Aorta (tissue), 5 donors: ENCODE data around the gene GRHL1. TPM values are rescaled to one million over a fixed set of nuclear protein-coding genes. Genes with fewer than 3 reads are reported as not detected.
"Not testable (repeated sequence)": the region's sequence is repeated elsewhere in the genome, so short reads cannot be mapped to it uniquely, and the experiment has no call there.

ENCODE experiments used
- ATAC-seq: fragments of 200-7000 bp; cut with Tn5 transposase; one replicate; pipeline ENCODE4 v1.9.1; 2022; ENCODE audit warnings: moderate library complexity; ENCODE audit not compliant: low FRiP score
- DNase-seq, 2 donors: peaks; one replicate each; pipeline ENCODE4 v3.0.0-alpha.2; 2020
- H3K27ac ChIP-seq, 2 donors: one replicate each; pipeline ENCODE4 v1.5.1; 2013; ENCODE audit warnings: low read length in 2 of 2, mild to moderate bottlenecking in 2 of 2, moderate library complexity in 2 of 2, control low read depth in 1 of 2, inconsistent platforms in 1 of 2, low read depth in 1 of 2
- H3K27me3 ChIP-seq, 2 donors: one replicate each; pipeline ENCODE4 v1.6.1; 2013; ENCODE audit warnings: control low read depth in 1 of 2, low read length in 1 of 2, mild to moderate bottlenecking in 1 of 2, moderate library complexity in 1 of 2; ENCODE audit not compliant: insufficient read depth in 2 of 2, control insufficient read depth in 1 of 2
- H3K36me3 ChIP-seq, 2 donors: one replicate each; pipeline ENCODE4 v1.6.1; 2013; ENCODE audit warnings: control low read depth in 1 of 2, low read length in 1 of 2, mild to moderate bottlenecking in 1 of 2; ENCODE audit not compliant: insufficient read depth in 2 of 2, control insufficient read depth in 1 of 2
- H3K4me1 ChIP-seq, 2 donors: one replicate each; pipeline ENCODE4 v1.6.1; 2013; ENCODE audit warnings: low read length in 2 of 2, control low read depth in 1 of 2, mild to moderate bottlenecking in 1 of 2, moderate library complexity in 1 of 2; ENCODE audit not compliant: insufficient read depth in 2 of 2, control insufficient read depth in 1 of 2
- H3K4me3 ChIP-seq, 2 donors: one replicate each; pipeline ENCODE4 v1.5.1; 2013; ENCODE audit warnings: low read length in 2 of 2, control low read depth in 1 of 2, mild to moderate bottlenecking in 1 of 2
- H3K9me3 ChIP-seq: one replicate; pipeline ENCODE4 v1.6.1; 2013; ENCODE audit warnings: mild to moderate bottlenecking, low read length; ENCODE audit not compliant: control insufficient read depth
- WGBS, 2 donors: extraction: QIAGEN DNeasy Blood & Tissue Kit; methylation state at CpG; one replicate each; pipeline ENCODE4 v1.1.7; 2013; 5-methylcytosine and 5-hydroxymethylcytosine counted together
- intact Hi-C, 2 donors: fragments of 100-400 bp; cut with DNase I; formaldehyde crosslinking; loops; one replicate each; pipeline versions ENCODE4 v1.14.2 to v1.15.0; 2022
- polyA plus RNA-seq, 2 donors: library from polyadenylated mRNA; stranded (reverse); fragments of 200-250 nt; gene quantifications; one replicate each; pipeline ENCODE4 v1.2.3, GENCODE V29; 2013
- total RNA-seq, 2 donors: library from RNA; stranded (reverse); fragmentation: NEBNext Ultra II Directional; extraction: Animal tissue kit (Norgen Biotek cat#: 25700); gene quantifications; one replicate each; pipeline ENCODE4 v1.2.1, GENCODE V29; 2021
- donor health status: healthy with polysubstance abuse.
- donor health status: Bipolar disorder and iron deficiency.
- donor health status: DM: no; HTN: no; CAD: no.
- donor health status: DM: no; HTN: no; CAD: no.
- donor health status: DM: yes; HTN: yes; CAD: no.

GRHL1 gene
- total and polyA plus RNA-seq, 4 donors, result 0.15 to 2.5 (median 0.90) TPM

DNA sequence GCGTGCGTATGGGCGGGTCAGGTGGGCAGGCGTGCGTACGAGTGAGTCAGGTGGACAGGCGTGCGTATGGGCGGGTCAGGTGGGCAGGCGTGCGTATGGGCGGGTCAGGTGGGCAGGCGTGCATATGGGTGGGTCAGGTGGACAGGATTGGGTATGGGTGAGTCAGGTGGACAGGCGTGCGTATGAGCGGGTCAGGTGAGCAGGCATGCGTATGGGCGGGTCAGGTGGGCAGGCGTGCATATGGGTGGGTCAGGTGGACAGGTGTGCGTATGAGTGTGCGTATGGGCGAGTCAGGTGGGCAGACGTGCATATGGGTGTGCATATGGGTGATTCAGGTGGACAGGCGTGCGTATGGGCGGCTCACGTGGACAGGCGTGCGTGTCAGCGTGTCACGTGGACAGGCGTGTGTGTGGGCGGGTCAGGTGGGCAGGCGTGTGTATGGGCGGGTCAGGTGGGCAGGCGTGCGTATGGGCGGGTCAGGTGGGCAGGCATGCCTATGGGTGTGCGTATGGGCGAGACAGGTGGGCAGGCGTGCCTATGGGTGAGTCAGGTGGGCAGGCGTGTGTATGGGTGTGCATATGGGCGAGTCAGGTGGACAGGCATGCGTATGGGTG lies 64.0 kb downstream of the GRHL1 start:
- H3K27ac ChIP-seq, H3K4me3 ChIP-seq, H3K27me3 ChIP-seq, H3K4me1 ChIP-seq, H3K9me3 ChIP-seq, intact Hi-C loops, H3K36me3 ChIP-seq, ATAC-seq: not testable (repeated sequence)
- DNase-seq, result peak in 1 of 2 donors; percentile 34
- WGBS, 2 donors, result 97 to 99% methylated on average over 36 to 43 of the region's 44 CpGs

DNA sequence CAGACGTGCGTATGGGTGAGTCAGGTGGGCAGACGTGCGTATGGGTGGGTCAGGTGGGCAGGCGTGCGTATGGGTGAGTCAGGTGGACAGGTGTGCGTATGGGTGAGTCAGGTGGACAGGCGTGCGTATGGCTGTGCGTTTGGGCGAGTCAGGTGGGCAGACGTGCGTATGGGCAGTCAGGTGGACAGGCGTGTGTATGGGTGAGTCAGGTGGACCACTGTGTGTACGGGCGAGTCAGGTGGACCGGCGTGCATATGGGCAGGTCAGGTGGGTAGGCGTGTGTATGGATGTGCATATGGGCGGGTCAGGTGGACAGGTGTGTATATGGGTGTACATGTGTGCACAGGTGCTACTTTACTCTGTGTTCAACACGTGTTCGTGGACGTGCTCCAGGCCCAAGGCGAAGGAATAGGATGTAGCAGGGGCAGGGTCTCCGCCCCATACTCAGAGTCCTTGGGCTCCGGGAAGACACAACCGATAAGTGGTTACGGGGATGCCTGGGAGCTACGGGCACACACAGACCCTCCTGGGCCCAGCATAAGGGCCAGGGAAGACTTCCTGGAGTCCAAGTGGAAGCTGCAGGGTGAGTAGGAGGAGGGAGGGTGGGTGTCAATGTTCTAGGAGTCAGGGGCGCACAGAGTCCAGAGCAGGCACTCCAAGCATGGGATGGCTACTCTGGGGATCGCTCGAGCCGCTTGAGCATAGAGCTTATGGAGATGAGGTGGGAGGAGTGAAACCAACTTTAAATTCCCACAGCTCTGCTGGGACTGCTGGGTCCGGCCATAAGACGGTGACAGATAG lies 64.7 kb downstream of the GRHL1 start:
- DNase-seq (peak; percentile 32 to 59), ATAC-seq (no peak)
- 92 to 94% methylated on average over 35 of the region's 35 CpGs for WGBS, 2 donors
- Histone ChIP-seq H3K9me3 (no peaks in the 10 kb centered on the region), H3K27me3 (no peaks in the 10 kb centered on the region), H3K36me3 (no peaks in the 10 kb centered on the region), H3K27ac (no peak overlapping the region), H3K4me1 (no peaks in the 10 kb centered on the region), H3K4me3 (no peak overlapping the region)
- intact Hi-C loops, result no loop called here

DNA sequence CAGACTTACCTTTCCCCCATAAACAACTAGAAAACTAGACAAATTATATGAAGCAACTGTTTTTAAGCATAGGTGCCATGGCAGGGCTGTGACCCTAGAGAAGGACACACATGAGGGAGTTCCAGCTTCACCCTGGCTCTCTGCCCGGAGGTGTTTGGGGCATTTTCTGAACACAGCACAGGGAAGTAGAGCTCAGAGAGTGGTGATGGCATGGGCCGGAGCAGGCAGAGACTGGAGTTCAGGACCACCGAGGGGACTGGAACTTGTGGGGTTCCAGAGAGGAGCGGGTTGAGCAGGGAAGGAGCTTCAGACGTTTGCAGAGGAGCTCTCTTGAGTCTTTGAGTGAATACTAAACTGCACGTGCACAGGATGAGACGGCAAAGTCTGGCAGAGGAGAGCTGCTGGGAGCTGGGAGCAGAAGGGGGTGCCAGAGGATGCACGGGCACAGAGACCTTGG lies 65.3 kb downstream of the GRHL1 start:
- peak; percentile 34 to 37 for DNase-seq
- H3K27ac ChIP-seq, result no peak overlapping the region
- intact Hi-C loops, result no loop called here
- H3K36me3 ChIP-seq, result no peaks in the 10 kb centered on the region
- H3K27me3 ChIP-seq, result no peaks in the 10 kb centered on the region
- no peak for ATAC-seq
- H3K9me3 ChIP-seq, result no peaks in the 10 kb centered on the region
- H3K4me3 ChIP-seq, result no peak overlapping the region
- H3K4me1 ChIP-seq, result no peaks in the 10 kb centered on the region
- WGBS, 2 donors, result 84 to 89% methylated on average over 8 of the region's 8 CpGs

DNA sequence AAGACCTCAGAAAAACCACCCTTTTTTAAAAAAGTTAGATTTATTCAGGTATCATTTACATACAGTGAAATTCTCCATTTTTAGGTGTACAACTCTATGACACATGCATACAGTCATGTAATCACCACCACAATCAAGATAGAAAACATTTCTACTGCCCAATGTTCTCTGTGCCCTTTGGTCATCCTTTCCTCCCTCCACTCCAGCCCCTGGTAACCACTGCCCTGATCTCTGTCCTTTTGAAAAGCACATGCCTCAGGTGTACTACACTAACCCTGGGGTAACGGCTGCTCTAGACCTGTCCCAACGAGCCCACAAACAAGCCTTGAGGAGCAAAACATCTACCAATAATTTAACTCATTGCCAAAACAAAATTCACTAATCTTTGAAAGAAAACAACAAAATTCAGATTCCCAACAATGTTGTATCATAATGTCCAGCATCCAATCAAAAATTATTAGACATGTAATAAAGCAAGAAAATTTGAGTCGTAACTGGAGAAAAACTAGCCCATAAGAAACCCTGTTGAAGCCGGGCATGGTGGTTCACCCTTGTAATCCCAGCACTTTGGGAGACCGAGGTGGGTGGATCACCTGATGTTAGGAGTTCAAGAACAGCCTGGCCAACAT lies 65.9 kb downstream of the GRHL1 start:
- ATAC-seq (no peak), DNase-seq (peak in 1 of 2 donors; percentile 20)
- no peaks in the 10 kb centered on the region for H3K36me3 ChIP-seq
- WGBS, 2 donors, result 91% methylated on average over 5 of the region's 5 CpGs
- H3K9me3 ChIP-seq, result no peaks in the 10 kb centered on the region
- H3K27ac ChIP-seq, result no peak overlapping the region
- no peaks in the 10 kb centered on the region for H3K4me1 ChIP-seq
- intact Hi-C loops, result no loop called here
- H3K27me3 ChIP-seq, result no peaks in the 10 kb centered on the region
- no peak overlapping the region for H3K4me3 ChIP-seq

DNA sequence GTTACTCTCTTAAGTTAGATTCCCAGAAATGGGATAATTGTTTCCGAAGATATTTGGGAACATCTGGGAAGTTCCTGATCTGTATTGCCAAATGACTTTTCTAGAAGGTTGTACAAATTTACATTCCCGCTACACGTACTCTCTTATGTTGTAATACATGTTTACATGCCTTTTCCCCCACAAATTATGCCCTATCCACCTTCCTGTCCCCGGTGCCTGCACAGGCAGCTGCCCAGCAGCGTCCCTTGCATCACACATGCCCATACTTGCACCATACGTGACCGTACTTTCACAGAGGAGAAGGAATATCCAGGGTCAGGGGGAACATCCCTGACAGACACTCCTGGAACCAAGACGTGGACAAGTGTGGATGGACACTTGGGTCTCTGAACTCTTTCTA lies 67.7 kb downstream of the GRHL1 start:
- WGBS, 2 donors, result 85% methylated on average over 8 of the region's 8 CpGs
- ATAC-seq, result no peak
- H3K36me3 ChIP-seq, result no peaks in the 10 kb centered on the region
- H3K4me3 ChIP-seq, result no peak overlapping the region
- H3K27ac ChIP-seq, result no peak overlapping the region
- H3K4me1 ChIP-seq, result no peaks in the 10 kb centered on the region
- intact Hi-C loops, result no loop called here
- no peaks in the 10 kb centered on the region for H3K27me3 ChIP-seq
- DNase-seq, result peak; percentile 21 to 63
- no peaks in the 10 kb centered on the region for H3K9me3 ChIP-seq

DNA sequence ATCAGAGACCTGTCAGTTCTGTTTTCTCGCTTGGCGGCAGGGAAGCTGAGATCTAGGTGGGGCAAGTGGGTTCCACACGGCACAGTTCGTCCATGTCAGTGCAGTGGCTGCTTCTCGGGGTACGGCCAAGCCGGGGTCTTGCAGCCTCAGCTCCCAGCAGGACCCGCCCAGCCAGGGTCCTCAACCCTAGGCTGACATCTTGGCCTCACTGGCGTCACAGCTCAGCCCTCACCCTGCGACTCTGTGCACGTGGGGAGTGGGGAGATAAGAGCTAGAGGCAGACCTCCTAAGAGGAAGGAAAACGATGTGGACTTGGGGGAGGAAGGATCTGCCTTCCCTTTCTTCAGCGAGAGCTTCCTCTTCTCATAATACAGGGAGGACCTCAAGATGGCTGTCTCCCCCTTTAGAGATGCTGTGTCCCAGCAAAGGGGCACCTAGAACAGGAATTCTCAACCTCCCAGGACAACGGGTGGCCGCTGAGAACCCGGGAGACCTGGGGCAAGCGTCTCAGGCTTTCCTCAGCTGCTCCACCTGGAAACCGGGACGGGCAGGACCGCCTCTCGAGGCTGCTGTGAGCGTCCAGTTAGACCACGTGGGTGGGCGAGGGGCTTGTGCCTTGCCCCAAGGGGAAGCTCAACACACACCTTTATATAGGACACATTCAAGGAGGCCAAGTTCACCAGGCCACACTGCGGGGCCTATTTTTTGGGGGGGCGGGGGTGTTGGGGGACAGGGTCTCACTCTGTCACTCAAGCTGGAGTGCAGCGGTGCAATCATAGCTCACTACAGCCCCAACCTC lies 68.3 kb downstream of the GRHL1 start:
- Histone ChIP-seq H3K36me3 (no peaks in the 10 kb centered on the region), H3K9me3 (no peaks in the 10 kb centered on the region), H3K4me1 (no peaks in the 10 kb centered on the region), H3K27ac (no peak overlapping the region), H3K4me3 (no peak overlapping the region), H3K27me3 (no peaks in the 10 kb centered on the region)
- intact Hi-C loops, result no loop called here
- 84 to 90% methylated on average over 27 of the region's 27 CpGs for WGBS, 2 donors
- DNase-seq (peak; percentile 38 to 69), ATAC-seq (no peak)

DNA sequence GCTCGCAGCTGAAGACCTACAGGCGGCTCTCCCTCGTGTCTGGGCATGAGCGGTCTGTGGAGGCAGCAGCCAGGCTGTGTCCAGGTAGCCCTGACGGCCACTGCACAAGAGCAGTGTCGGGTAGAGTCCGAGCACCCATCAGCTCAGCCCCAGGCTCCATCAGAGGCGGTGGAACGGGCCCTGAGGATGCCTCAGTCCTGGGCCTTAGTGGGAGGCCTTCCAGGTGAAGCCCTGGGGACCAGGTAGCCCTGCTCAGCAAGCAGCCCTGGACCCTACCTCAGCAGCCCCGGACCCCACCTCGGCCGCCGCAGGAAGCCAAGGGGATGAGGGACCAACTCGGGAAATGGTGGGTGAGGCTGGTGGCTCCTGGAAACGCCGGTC lies 70.5 kb downstream of the GRHL1 start:
- H3K4me3 ChIP-seq, result no peak overlapping the region
- no peaks in the 10 kb centered on the region for H3K27me3 ChIP-seq
- no peaks in the 10 kb centered on the region for H3K4me1 ChIP-seq
- ATAC-seq, result no peak
- intact Hi-C loops, result no loop called here
- WGBS, 2 donors, result 92 to 94% methylated on average over 14 to 16 of the region's 16 CpGs
- no peak overlapping the region for H3K27ac ChIP-seq
- DNase-seq, result peak; percentile 36 to 74
- no peaks in the 10 kb centered on the region for H3K36me3 ChIP-seq
- H3K9me3 ChIP-seq, result no peaks in the 10 kb centered on the region

DNA sequence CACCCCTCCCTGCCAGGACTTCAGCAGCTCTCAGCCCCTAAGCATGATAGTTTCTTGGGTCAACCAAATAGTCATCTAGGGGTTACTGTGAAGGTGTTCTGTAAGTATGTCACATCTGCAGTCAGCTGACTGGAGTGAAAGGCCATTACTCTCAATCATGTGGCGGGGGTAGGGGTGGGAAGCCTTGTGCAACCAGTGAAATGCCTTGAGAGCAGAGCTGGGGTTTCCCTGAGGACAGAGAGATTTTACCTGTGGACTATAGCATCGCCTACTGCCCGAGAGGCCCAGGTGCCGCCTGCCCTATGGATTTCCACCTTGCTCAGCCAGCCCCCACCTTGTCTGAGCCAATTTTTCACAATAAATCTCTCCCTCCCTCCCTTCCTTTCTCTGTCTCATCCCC lies 71.0 kb downstream of the GRHL1 start:
- intact Hi-C loops, result no loop called here
- DNase-seq (peak in 1 of 2 donors; percentile 23), ATAC-seq (no peak)
- Histone ChIP-seq H3K36me3 (no peaks in the 10 kb centered on the region), H3K27ac (no peak overlapping the region), H3K27me3 (no peaks in the 10 kb centered on the region), H3K4me3 (no peak overlapping the region), H3K4me1 (no peaks in the 10 kb centered on the region), H3K9me3 (no peaks in the 10 kb centered on the region)
- 96 to 100% methylated on average over 1 to 4 of the region's 4 CpGs for WGBS, 2 donors
